DOHH2 (cell line): ENCODE data around the gene PREX1.
A peak's percentile ranks its signal among the peaks of the same experiment; 100 is the strongest.
"Not testable (repeated sequence)": the region's sequence is repeated elsewhere in the genome, so short reads cannot be mapped to it uniquely, and the experiment has no call there.

Experiments used
- H3F3A ChIP-seq: fragments of 200-600 bp; sonication (generic), shearing (Covaris generic); 2 replicates; pipeline ENCODE4 v1.6.0; 2016; ENCODE audit warnings: antibody characterized with exemption, mild to moderate bottlenecking; ENCODE audit not compliant: control insufficient read depth, insufficient read depth
- H3K27ac ChIP-seq: fragments of 200-600 bp; sonication (generic); 2 replicates; pipeline ENCODE4 v1.5.1; 2014; ENCODE audit warnings: low read depth, mild to moderate bottlenecking, low read length, moderate library complexity
- H3K27me3 ChIP-seq: fragments of 200-600 bp; sonication (generic); 2 replicates; pipeline ENCODE4 v1.6.1; 2014; ENCODE audit warnings: mild to moderate bottlenecking, low read length, mixed read lengths; ENCODE audit not compliant: control insufficient read depth
- H3K36me3 ChIP-seq: fragments of 200-600 bp; sonication (generic); 2 replicates; pipeline ENCODE4 v1.6.1; 2014; ENCODE audit warnings: mild to moderate bottlenecking, low read length, moderate library complexity, mixed read lengths; ENCODE audit not compliant: control insufficient read depth
- H3K4me1 ChIP-seq: fragments of 200-600 bp; sonication (generic); 2 replicates; pipeline ENCODE4 v1.6.1; 2014; ENCODE audit warnings: mild to moderate bottlenecking, low read length, mixed read lengths; ENCODE audit not compliant: control insufficient read depth
- H3K4me2 ChIP-seq: fragments of 200-600 bp; sonication (generic); 2 replicates; pipeline ENCODE4 v1.6.0; 2014; ENCODE audit warnings: mild to moderate bottlenecking, low read length, moderate library complexity
- H3K4me3 ChIP-seq: fragments of 200-600 bp; sonication (generic); 2 replicates; pipeline ENCODE4 v1.5.1; 2014; ENCODE audit warnings: mild to moderate bottlenecking, low read length, mixed read lengths
- H3K79me2 ChIP-seq: fragments of 200-600 bp; sonication (generic); 2 replicates; pipeline ENCODE4 v1.6.1; 2014; ENCODE audit warnings: mild to moderate bottlenecking, low read length, mixed read lengths; ENCODE audit not compliant: control insufficient read depth
- H3K9me2 ChIP-seq: fragments of 200-600 bp; sonication (generic); replicated peaks from 2 replicates; pipeline ENCODE4 v1.6.1; 2014; ENCODE audit warnings: mild to moderate bottlenecking, low read length, mixed read lengths; ENCODE audit not compliant: control insufficient read depth
- H3K9me3 ChIP-seq: fragments of 200-600 bp; sonication (generic); 2 replicates; pipeline ENCODE4 v1.6.1; 2014; ENCODE audit warnings: antibody characterized with exemption, low read length, mixed read lengths; ENCODE audit not compliant: control insufficient read depth, insufficient read depth
- H4K20me1 ChIP-seq: fragments of 200-600 bp; sonication (generic); 2 replicates; pipeline ENCODE4 v1.6.0; 2014; ENCODE audit warnings: low read depth, mild to moderate bottlenecking, antibody characterized with exemption, low read length, moderate library complexity; ENCODE audit not compliant: control insufficient read depth, insufficient read depth
- CTCF ChIP-seq: fragments of 200-600 bp; sonication (generic); IDR thresholded peaks from one replicate; pipeline ENCODE4 v1.5.1; 2014; ENCODE audit warnings: antibody characterized with exemption, mild to moderate bottlenecking, low read depth, low read length; ENCODE audit not compliant: poor library complexity, severe bottlenecking
- EZH2phosphoT487 ChIP-seq: fragments of 200-600 bp; sonication (generic); IDR thresholded peaks from 2 replicates; pipeline ENCODE4 v1.6.1; 2017; ENCODE audit warnings: borderline replicate concordance, mild to moderate bottlenecking, antibody characterized with exemption, low read length, moderate library complexity, mixed read lengths

PREX1 gene

GRCh38 chr20:48828734-48829460, 1.1 kb upstream of the PREX1 start:
- Histone ChIP-seq H3K36me3 (no peaks in the 10 kb centered on the region), H3K27me3 (peaks cover 17% of the 10 kb centered on the region), H3K4me2 (peak overlapping the region; percentile 64), H3K4me3 (peak overlapping the region; percentile 68), H4K20me1 (no peaks in the 10 kb centered on the region; the same call in 1 of the 2 replicates), H3F3A (peaks cover 10% of the 10 kb centered on the region; the same call in 1 of the 2 replicates), H3K9me3 (no peaks in the 10 kb centered on the region), H3K79me2 (no peaks in the 10 kb centered on the region), H3K9me2 (no peaks in the 10 kb centered on the region), H3K4me1 (peaks cover 63% of the 10 kb centered on the region), H3K27ac (no peak overlapping the region)
- TF ChIP-seq CTCF, result no peak
- TF ChIP-seq EZH2phosphoT487, result no peak

- H3K4me1 ChIP-seq, result peaks cover 73% of the 10 kb centered on the region
- H3K27ac ChIP-seq, result no peak overlapping the region
- peak overlapping the region; percentile 65 for H3K4me2 ChIP-seq
- H3F3A ChIP-seq, result peaks cover 12% of the 10 kb centered on the region; the same call in 1 of the 2 replicates
- H3K79me2 ChIP-seq, result no peaks in the 10 kb centered on the region
- H3K27me3 ChIP-seq, result peaks cover 17% of the 10 kb centered on the region
- H4K20me1 ChIP-seq, result no peaks in the 10 kb centered on the region; the same call in 1 of the 2 replicates
- 0 out of 2 replicates have a peak, but pooled peaks have one; percentile 40 for TF ChIP-seq EZH2phosphoT487
- no peak for TF ChIP-seq CTCF
- H3K36me3 ChIP-seq, result no peaks in the 10 kb centered on the region
- H3K9me2 ChIP-seq, result no peaks in the 10 kb centered on the region
- no peaks in the 10 kb centered on the region for H3K9me3 ChIP-seq
- H3K4me3 ChIP-seq, result peak overlapping the region; percentile 70
Measured at GRCh38 chr20:48826883-48827771, 672 bp downstream of the PREX1 start.

- peak overlapping the region; percentile 65 for H3K4me2 ChIP-seq
- peaks cover 73% of the 10 kb centered on the region for H3K4me1 ChIP-seq
- H3K9me3 ChIP-seq, H4K20me1 ChIP-seq, H3K9me2 ChIP-seq, H3K27ac ChIP-seq, H3K79me2 ChIP-seq, H3K36me3 ChIP-seq: not testable (repeated sequence)
- H3K27me3 ChIP-seq, result peaks cover 17% of the 10 kb centered on the region
- H3F3A ChIP-seq, result peaks cover 17% of the 10 kb centered on the region
- peak overlapping the region; percentile 70 for H3K4me3 ChIP-seq
Measured at GRCh38 chr20:48826480-48826879, 1.3 kb downstream of the PREX1 start.

GRCh38 chr20:48826069-48826468, 1.7 kb downstream of the PREX1 start:
- Histone ChIP-seq H3K79me2 (no peaks in the 10 kb centered on the region), H4K20me1 (no peaks in the 10 kb centered on the region; the same call in 1 of the 2 replicates), H3K27ac (no peak overlapping the region), H3K4me2 (peak overlapping the region; percentile 65), H3F3A (peaks cover 21% of the 10 kb centered on the region), H3K27me3 (peaks cover 17% of the 10 kb centered on the region), H3K36me3 (no peaks in the 10 kb centered on the region), H3K4me1 (peaks cover 73% of the 10 kb centered on the region), H3K9me2 (no peaks in the 10 kb centered on the region), H3K4me3 (peak overlapping the region; percentile 70), H3K9me3 (no peaks in the 10 kb centered on the region)
- no peak for TF ChIP-seq CTCF
- no peak for TF ChIP-seq EZH2phosphoT487
